ENCODE results near the gene CACNA1C. TPM values are rescaled to one million over a fixed set of nuclear protein-coding genes. Genes with fewer than 3 reads are reported as not detected.

Gene CACNA1C
- total RNA-seq, 1 donor from 2014 or later, result 201 TPM

GRCh38 chr12:2154521-2154920 lies 101.7 kb downstream of the CACNA1C start:
- intact Hi-C loops (cut with micrococcal nuclease), result no loop called here
- ATAC-seq (no peak), DNase-seq (no peak)

GRCh38 chr12:2156333-2156732 lies 103.5 kb downstream of the CACNA1C start:
- ATAC-seq (no peak), DNase-seq (no peak)
- intact Hi-C loops (cut with micrococcal nuclease), result no loop called here

- ATAC-seq (no peak), DNase-seq (no peak)
- intact Hi-C loops (cut with micrococcal nuclease), result no loop called here
Observed at GRCh38 chr12:2160043-2160442, 107.3 kb downstream of the CACNA1C start.

GRCh38 chr12:2161473-2161872 lies 108.7 kb downstream of the CACNA1C start:
- intact Hi-C loops (cut with micrococcal nuclease), result no loop called here
- ATAC-seq (peak; percentile 52), DNase-seq (peak; percentile 84)

- ATAC-seq (peak; percentile 90), DNase-seq (peak; percentile 90)
- intact Hi-C loops (cut with micrococcal nuclease), result no loop called here
Observed at GRCh38 chr12:2163177-2163941, 110.6 kb downstream of the CACNA1C start.

GRCh38 chr12:2165021-2165420 lies 112.2 kb downstream of the CACNA1C start:
- intact Hi-C loops (cut with micrococcal nuclease), result no loop called here
- DNase-seq (no peak), ATAC-seq (no peak)

DNA sequence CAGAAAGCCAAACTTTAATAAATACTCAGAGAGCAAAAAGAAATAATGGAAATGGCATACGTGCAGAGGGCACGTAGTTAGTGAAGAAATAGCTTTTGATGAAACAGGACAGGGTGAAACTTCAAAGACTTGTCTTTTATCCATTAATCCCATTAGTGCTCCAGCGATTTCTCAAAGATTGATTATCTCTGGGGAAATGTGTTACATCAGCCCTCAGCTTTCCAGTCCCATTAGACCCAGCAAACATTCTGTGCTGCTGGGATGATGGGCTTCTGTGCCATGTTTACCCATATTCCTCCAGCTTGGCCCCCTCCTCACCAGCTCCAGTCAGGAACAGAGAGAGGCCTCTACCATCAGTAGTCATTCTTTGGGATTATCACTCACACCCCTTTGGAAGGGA lies 113.1 kb downstream of the CACNA1C start:
- intact Hi-C loops (cut with micrococcal nuclease), result no loop called here
- ATAC-seq (no peak), DNase-seq (no peak)

- no peak for ATAC-seq
- intact Hi-C loops (cut with micrococcal nuclease), result no loop called here
- no peak for DNase-seq
Observed at GRCh38 chr12:2166696-2167095, 113.9 kb downstream of the CACNA1C start.

GRCh38 chr12:2167231-2167630 lies 114.4 kb downstream of the CACNA1C start:
- ATAC-seq (no peak), DNase-seq (no peak)
- intact Hi-C loops (cut with micrococcal nuclease), result no loop called here

DNA sequence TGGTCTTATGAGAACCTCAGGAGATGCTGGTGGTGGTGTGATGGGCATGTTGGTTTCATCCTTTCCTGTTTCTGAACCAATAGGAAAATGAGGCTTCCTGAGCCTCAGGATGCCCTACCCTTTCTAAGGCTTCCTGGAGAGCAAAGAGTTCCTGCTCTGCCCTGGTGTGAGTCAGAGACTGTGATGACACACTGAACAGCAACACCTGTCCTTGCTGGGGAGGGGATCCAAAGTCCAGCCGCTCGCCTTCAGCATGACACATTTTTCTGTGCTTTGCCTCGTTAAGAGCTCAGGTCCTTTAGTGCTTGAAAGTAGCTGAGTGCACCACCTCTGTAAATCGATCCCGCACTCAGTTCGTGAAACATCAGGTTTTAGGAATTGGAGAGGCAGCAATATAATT lies 116.0 kb downstream of the CACNA1C start:
- ATAC-seq (no peak), DNase-seq (no peak)
- intact Hi-C loops (cut with micrococcal nuclease), result no loop called here

GRCh38 chr12:2169489-2169888 lies 116.7 kb downstream of the CACNA1C start:
- peak; percentile 3 for ATAC-seq
- intact Hi-C loops (cut with micrococcal nuclease), result no loop called here
- DNase-seq, result no peak

DNA sequence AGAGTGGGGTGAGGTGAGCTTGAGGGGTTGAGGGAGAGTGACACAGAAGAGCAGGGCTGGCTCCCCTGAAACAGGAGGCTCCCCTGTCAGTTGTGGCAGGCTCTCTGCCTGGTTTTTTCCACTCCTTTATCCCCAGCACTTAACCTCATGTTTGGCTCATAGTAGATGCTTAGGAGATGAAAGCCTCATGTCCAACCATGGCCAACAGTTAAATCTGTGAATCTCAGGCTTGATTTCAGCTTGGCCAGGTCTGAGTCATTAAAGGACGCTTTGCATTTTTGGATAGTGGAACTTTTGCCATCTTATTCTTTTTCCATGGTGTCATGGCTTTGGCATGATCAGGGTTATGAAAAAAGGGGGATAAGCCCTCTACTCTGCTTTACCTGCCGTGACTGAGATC lies 117.2 kb downstream of the CACNA1C start:
- ATAC-seq (no peak), DNase-seq (no peak)
- intact Hi-C loops (cut with micrococcal nuclease), result no loop called here

GRCh38 chr12:2170376-2170775 lies 117.6 kb downstream of the CACNA1C start:
- intact Hi-C loops (cut with micrococcal nuclease), result no loop called here
- no peak for DNase-seq
- ATAC-seq, result peak; percentile 21

DNA sequence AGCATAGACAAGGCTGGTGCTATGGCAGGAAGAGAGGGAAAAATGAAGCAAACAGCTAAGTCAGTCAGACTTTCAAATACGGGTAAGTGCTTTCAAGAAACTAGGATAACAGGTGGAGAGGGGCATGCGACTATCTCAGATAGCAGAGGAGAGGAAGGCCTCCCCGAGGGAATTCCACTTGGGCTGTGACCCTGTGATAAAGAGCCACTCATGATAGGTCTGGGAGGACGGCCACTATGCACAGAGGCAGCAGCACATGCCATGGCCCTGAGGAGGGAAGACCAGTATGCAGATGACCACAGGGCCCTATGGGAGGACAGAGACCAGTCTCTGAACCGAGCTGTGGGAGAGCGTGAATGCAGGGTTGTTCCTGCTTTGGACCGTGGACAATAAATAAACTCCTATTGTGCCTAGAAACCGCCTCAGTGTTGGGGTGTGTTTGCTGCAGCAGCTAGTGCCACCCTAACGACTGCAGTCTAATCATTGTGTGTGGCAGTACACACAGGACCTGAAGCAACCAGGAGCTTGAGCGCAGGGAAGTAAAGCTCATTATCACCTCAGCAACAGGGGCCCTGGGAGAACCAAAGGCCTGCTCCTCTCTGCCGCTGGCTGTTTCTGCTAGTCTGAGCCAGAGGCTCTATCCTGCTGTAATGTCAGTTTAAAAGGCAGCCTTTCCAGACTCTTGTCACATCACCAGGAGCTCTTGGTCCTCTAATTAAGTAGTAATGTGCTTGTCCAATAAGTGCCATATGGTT lies 119.1 kb downstream of the CACNA1C start:
- no peak for DNase-seq
- intact Hi-C loops (cut with micrococcal nuclease), result no loop called here
- ATAC-seq, result peak; percentile 29

GRCh38 chr12:2172491-2173214 lies 119.9 kb downstream of the CACNA1C start:
- ATAC-seq (peak; percentile 39), DNase-seq (no peak)
- intact Hi-C loops (cut with micrococcal nuclease), result no loop called here

- ATAC-seq, result no peak
- intact Hi-C loops (cut with micrococcal nuclease), result no loop called here
- no peak for DNase-seq
Observed at GRCh38 chr12:2173971-2174370, 121.2 kb downstream of the CACNA1C start.

- intact Hi-C loops (cut with micrococcal nuclease), result no loop called here
- ATAC-seq, result no peak
- no peak for DNase-seq
Observed at GRCh38 chr12:2177003-2177402, 124.2 kb downstream of the CACNA1C start.

DNA sequence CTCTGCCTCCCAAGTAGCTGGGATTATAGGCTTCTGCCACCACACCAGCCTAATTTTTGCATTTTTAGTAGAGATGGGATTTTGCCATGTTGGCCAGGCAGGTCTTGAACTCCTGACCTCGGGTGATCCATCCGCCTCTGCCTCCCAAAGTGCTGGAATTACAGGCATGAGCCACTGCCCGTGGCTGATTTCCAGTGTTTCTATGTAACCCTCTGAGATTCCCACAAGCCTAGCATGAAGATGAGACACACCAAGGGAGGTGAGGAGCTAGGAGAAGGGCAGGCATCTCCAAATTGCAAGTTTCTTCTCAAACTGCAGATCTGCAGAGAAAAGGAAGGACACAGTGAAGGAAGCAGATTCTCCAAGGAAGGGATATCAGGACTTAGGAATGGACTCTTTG lies 125.0 kb downstream of the CACNA1C start:
- intact Hi-C loops (cut with micrococcal nuclease), result no loop called here
- DNase-seq (no peak), ATAC-seq (no peak)

DNA sequence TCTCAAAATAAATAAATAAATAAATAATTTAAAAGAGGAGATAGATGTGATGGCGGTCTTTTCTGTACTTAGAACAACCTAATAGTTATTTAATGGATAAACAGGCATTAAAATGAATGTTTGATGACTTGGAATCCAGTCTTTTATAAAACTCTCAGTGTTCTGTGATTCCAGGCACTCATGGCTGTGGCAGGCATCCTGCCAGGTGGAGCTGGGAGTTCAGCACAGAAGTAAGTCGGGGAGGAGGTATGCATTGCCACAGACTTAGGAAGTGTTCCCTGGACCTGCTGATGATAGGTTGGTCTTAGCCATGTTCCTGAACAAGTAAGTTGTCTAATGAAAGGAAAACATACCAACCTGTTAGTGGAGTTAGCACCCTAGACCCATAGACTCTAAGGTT lies 126.3 kb downstream of the CACNA1C start:
- intact Hi-C loops (cut with micrococcal nuclease), result no loop called here

More for the DNA sequence above, 126.3 kb downstream of the CACNA1C start:
- ATAC-seq (no peak), DNase-seq (peak; percentile 43)

Measured in left ventricle myocardium superior (tissue), 1 donor.